ENCODE measurements around the gene PPP1R16B.

Gene PPP1R16B

DNA sequence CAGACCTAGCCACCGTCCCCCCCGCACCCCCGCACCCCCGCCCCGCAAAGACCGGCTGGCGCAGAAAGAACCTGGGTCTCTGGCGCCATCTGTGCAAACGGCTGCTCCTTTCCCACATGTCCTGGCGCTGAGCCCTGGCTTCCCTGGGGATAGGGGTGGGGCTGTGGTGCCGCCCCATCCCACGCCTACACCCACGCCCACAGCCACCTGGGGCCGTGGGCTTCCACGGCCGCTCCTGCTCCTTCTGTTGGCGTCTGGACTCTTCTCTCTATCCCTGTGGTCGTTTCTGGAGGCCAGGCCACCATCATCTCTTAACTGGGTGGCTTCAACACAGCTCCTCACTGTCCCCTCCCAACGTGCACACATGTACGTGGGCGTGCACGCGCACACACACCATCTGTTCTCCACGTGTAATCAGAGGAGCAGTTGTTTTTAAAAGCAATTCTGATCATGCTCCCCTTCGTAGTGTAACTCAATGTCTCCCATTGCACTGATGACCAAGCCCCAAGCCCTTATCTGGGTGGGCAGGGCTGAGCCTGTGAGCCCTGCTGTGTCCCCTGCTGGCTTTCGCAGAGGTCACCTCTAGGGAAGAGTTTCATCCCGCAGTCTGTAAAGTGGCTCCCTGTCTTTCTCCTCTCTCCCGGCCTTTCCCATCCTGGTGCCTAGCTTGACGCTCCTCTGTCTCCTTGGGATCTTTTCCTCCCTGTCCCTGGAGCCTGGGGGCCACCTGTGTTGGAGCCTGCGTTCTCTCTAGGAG, 88.8 kb downstream of the PPP1R16B start:
- H3K4me3 ChIP-seq (ENCODE audit: low read length) = no peak overlapping the region
- no peak for DNase-seq (ENCODE audit: low read depth)
- TF ChIP-seq, protein P1, sequence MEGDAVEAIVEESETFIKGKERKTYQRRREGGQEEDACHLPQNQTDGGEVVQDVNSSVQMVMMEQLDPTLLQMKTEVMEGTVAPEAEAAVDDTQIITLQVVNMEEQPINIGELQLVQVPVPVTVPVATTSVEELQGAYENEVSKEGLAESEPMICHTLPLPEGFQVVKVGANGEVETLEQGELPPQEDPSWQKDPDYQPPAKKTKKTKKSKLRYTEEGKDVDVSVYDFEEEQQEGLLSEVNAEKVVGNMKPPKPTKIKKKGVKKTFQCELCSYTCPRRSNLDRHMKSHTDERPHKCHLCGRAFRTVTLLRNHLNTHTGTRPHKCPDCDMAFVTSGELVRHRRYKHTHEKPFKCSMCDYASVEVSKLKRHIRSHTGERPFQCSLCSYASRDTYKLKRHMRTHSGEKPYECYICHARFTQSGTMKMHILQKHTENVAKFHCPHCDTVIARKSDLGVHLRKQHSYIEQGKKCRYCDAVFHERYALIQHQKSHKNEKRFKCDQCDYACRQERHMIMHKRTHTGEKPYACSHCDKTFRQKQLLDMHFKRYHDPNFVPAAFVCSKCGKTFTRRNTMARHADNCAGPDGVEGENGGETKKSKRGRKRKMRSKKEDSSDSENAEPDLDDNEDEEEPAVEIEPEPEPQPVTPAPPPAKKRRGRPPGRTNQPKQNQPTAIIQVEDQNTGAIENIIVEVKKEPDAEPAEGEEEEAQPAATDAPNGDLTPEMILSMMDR (conservative IDR thresholded peaks at IDR 0.05; ENCODE audit: low read depth, low read length) = no peak

DNA sequence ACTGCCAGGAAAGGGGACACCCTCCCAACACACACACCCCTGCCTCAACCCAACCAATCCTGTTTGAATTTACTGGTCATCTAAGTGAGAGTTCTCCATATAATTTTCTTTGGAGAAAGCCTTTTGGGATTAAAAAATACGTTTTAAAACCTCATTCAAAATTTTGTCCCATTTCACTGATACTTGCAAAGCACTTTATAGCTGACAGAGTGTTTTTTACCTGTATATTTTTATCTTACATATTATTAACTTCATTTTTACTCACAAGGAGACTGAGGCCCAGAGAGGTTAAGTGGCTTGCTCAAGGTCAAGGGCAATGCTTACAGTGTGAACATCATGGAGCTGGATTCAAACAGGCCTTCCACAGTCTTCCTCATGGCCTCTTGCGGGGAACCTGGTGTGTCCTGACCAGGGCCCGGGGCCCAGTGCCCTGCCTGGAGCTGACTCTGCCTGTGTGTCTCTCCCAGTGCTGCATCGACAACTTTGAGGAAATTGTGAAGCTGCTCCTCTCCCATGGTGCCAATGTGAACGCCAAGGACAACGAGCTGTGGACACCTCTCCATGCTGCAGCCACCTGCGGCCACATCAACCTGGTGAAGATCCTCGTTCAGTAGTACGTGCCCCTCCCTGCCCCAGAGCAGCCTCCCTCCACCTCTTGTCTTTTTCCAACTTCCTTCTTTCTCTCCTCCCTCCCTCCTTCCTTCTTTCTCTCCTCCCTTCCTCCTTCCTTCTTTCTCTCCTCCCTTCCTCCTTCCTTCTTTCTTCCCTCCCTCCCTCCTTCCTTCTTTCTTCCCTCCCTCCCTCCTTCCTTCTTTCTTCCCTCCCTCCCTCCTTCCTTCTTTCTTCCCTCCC, 89.8 kb downstream of the PPP1R16B start:
- TF ChIP-seq, protein P1 (conservative IDR thresholded peaks at IDR 0.05; ENCODE audit: low read depth, low read length) = no peak
- DNase-seq (ENCODE audit: low read depth) = no peak
- H3K4me3 ChIP-seq (ENCODE audit: low read length) = no peak overlapping the region

DNA sequence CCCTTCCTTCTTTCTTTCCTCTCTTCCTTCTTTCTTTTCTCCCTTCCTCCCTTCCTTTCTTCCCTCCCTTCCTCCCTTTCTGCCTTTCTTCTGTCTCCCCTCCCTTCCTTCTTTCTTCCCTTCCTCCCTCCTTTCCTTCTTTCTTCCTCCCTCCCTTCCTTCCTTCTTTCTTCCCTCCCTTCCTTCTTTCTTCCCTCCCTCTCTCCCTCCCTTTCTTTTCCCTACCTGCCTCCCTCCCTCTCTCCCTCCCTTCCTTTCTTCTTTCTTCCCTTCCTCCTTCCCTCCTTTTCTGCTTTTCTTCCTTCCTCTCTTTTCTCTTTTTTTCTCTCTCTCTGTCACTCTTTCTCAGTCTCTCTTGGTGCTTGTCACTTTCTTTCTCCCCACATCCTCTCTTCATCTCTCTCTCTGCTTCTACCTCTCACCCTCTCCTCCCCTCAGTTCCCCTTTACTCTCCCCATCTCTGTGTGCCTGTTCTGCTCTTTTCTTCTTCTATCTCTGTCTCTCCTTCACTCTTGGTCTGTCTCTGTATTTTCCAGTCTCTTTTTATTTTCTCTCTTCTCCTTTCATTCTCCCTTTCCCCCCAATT, 90.6 kb downstream of the PPP1R16B start:
- DNase-seq (ENCODE audit: low read depth) = no peak
- H3K4me3 ChIP-seq (ENCODE audit: low read length) = no peak overlapping the region
- TF ChIP-seq, protein P1 (conservative IDR thresholded peaks at IDR 0.05; ENCODE audit: low read depth, low read length) = no peak

DNA sequence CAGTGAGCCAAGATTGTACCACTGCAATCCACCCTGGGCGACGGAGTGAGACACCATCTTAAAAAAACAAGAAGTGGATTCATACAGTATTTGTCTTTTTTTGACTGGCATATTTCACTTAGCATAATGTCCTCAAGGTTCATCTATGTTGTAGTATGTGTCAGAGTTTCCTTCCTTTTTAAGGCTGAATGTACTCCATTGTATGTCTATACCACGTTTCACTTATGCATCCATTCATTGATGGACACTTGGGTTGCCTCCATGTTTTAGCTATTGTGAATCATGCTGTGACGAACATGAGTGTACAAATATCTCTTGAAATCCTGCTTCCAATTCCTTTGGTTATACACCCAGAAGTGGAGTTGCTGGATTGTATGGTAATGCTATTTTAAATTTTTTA, 91.8 kb downstream of the PPP1R16B start:
- DNase-seq (ENCODE audit: low read depth) = no peak
- H3K4me3 ChIP-seq (ENCODE audit: low read length) = no peak overlapping the region
- TF ChIP-seq, protein P1 (conservative IDR thresholded peaks at IDR 0.05; ENCODE audit: low read depth, low read length) = no peak

DNA sequence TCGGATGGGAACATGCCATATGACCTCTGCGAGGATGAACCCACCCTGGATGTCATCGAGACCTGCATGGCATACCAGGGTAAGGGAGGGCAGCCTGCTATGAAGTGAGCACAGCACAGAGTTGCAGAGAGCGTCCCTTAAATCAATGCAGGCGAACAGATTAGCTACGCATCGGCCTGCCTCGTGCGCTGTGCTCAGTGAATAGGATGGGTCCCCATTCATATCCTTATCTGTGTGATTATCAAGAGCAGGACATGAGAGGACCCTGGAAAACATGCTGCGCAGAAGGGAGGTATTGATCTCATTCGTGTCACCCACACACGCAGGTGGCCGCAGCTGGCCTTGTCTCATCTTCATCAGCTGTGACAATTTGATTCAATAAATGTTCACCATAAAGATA, 95.1 kb downstream of the PPP1R16B start:
- DNase-seq (ENCODE audit: low read depth) = no peak
- TF ChIP-seq, protein P1 (conservative IDR thresholded peaks at IDR 0.05; ENCODE audit: low read depth, low read length) = no peak
- H3K4me3 ChIP-seq (ENCODE audit: low read length) = no peak overlapping the region

DNA sequence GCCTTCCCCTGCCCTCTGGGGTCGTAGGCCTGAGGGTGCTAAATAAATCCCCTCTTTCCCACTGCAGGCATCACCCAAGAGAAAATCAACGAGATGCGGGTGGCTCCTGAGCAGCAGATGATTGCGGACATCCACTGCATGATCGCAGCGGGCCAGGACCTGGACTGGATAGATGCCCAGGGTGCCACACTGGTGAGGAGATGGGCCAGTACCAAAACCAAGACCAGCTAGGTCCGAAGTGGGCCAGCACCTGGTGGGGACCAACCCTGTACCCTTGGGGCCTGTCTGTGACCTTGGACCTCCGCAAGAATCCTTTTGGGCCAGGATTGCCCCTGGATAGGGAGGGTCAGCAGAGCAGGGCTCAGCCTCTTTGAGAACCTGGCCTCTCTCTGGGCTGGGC, 97.1 kb downstream of the PPP1R16B start:
- H3K4me3 ChIP-seq (ENCODE audit: low read length) = no peak overlapping the region
- DNase-seq (ENCODE audit: low read depth) = no peak
- TF ChIP-seq, protein P1 (conservative IDR thresholded peaks at IDR 0.05; ENCODE audit: low read depth, low read length) = no peak
